IgD-negative memory B cell (primary cell): ENCODE data around the gene PDZRN3. TPM values are rescaled to one million over a fixed set of nuclear protein-coding genes. Genes with fewer than 3 reads are reported as not detected.

Experiments
- H3K27ac Mint-ChIP-seq, 3 donors: one replicate each; pipeline ENCODE4 v1.8.0; 2020 to 2022; ENCODE audit warnings: mild to moderate bottlenecking in 3 of 3, mixed read lengths in 3 of 3, moderate library complexity in 1 of 3
- H3K27me3 Mint-ChIP-seq: one replicate; pipeline ENCODE4 v1.8.0; 2021; ENCODE audit warnings: mixed read lengths
- H3K36me3 Mint-ChIP-seq: one replicate; pipeline ENCODE4 v1.8.0; 2020; ENCODE audit warnings: mild to moderate bottlenecking, mixed read lengths
- H3K4me1 Mint-ChIP-seq, 3 donors: one replicate each; pipeline ENCODE4 v1.8.0; 2020 to 2022; ENCODE audit warnings: mixed read lengths in 3 of 3, mild to moderate bottlenecking in 1 of 3
- H3K4me3 Mint-ChIP-seq, 4 donors: one replicate each; pipeline ENCODE4 v1.8.0; 2020 to 2022; ENCODE audit warnings: mild to moderate bottlenecking in 4 of 4, mixed read lengths in 4 of 4, moderate library complexity in 3 of 4
- H3K9me3 Mint-ChIP-seq, 3 donors: one replicate each; pipeline ENCODE4 v1.8.0; 2020 to 2021; ENCODE audit warnings: mixed read lengths in 3 of 3, mild to moderate bottlenecking in 1 of 3
- polyA plus RNA-seq: library from polyadenylated mRNA; unstranded; fragments of 300-500 nt; fragmentation: Illumina TruSeq; gene quantifications from one replicate; pipeline ENCODE4 v1.2.3, GENCODE V29; 2021

Gene PDZRN3
- polyA plus RNA-seq, 1 donor from 2014 or later, result not detected

GRCh38 chr3:73497646-73498406 lies 126.9 kb downstream of the PDZRN3 start:
- no peaks in the 10 kb centered on the region for H3K9me3 Mint-ChIP-seq
- H3K36me3 Mint-ChIP-seq, result no peaks in the 10 kb centered on the region
- no peak overlapping the region for H3K27ac Mint-ChIP-seq
- H3K4me3 Mint-ChIP-seq, result no peak overlapping the region
- H3K4me1 Mint-ChIP-seq, result no peaks in the 10 kb centered on the region
- H3K27me3 Mint-ChIP-seq, result peaks cover 2% of the 10 kb centered on the region

DNA sequence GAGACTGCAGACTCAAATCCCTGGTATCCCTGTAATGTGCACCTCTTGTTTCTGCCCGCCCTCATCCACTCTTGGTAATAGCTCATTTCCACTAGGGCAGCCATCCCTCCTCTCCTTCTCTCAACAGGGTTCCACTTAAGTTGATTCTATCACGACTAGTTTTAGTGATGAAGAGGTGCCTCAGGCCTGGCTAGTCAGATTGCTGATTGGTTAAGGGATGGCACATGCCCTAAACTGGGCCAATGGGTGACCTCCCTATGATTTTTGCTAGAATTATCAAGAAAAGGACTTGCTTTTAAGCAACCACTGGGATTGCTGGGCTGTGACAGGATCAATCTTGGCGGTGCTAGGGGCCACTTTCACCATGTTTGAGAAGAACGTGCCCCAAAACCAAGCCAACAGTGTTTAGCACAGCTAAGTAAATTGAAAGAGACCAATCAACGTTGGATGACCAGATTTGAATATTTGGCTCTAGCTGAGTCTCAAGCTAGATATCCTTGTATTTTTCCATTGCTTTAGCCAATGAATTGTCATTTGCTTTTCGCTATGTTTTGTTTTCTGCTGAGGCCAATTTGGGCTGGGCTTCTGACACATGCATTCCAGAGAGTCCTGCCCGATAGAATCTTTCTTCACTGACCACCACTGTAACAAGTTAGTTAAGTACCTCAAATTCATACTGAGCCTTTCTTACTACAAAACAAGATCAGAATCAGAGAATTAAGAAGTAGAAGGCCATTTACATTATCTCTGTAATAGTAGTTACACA lies 131.0 kb downstream of the PDZRN3 start:
- H3K9me3 Mint-ChIP-seq, result no peaks in the 10 kb centered on the region
- no peak overlapping the region for H3K4me3 Mint-ChIP-seq
- H3K27ac Mint-ChIP-seq, result no peak overlapping the region
- H3K4me1 Mint-ChIP-seq, result no peaks in the 10 kb centered on the region
- no peaks in the 10 kb centered on the region for H3K27me3 Mint-ChIP-seq
- H3K36me3 Mint-ChIP-seq, result no peaks in the 10 kb centered on the region

DNA sequence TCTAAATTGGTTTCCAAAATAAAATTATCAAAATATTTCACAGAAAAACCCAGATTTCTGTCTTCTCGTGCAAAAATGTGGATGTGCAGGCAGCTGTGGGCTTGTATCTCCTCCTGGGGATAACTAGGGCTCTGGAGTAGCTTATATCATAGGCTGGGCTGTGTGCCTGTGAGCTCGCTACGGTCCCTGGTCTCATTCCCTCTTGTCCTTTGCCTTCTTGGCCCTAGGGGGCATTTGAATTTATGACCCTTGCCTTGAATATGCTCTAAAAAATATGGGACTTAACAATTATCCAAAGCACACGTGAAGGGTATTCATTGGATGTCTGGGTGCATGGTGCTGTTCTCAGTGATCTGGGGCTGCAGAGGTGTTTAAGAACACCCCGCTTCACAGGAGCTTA lies 132.6 kb downstream of the PDZRN3 start:
- no peaks in the 10 kb centered on the region for H3K36me3 Mint-ChIP-seq
- H3K27ac Mint-ChIP-seq, result no peak overlapping the region
- no peaks in the 10 kb centered on the region for H3K9me3 Mint-ChIP-seq
- no peaks in the 10 kb centered on the region for H3K27me3 Mint-ChIP-seq
- no peak overlapping the region for H3K4me3 Mint-ChIP-seq
- H3K4me1 Mint-ChIP-seq, result no peaks in the 10 kb centered on the region

GRCh38 chr3:73491287-73491662 lies 133.5 kb downstream of the PDZRN3 start:
- Mint-ChIP-seq H3K27ac (no peak overlapping the region), H3K27me3 (no peaks in the 10 kb centered on the region), H3K36me3 (no peaks in the 10 kb centered on the region), H3K4me3 (no peak overlapping the region), H3K9me3 (no peaks in the 10 kb centered on the region), H3K4me1 (no peaks in the 10 kb centered on the region)

- no peaks in the 10 kb centered on the region for H3K9me3 Mint-ChIP-seq
- H3K27ac Mint-ChIP-seq, result no peak overlapping the region
- no peak overlapping the region for H3K4me3 Mint-ChIP-seq
- H3K36me3 Mint-ChIP-seq, result no peaks in the 10 kb centered on the region
- H3K4me1 Mint-ChIP-seq, result peaks cover 0 to under 1% (median 0%) of the 10 kb centered on the region in 3 donors
- no peaks in the 10 kb centered on the region for H3K27me3 Mint-ChIP-seq
Observed at GRCh38 chr3:73490453-73491286, 134.1 kb downstream of the PDZRN3 start.

DNA sequence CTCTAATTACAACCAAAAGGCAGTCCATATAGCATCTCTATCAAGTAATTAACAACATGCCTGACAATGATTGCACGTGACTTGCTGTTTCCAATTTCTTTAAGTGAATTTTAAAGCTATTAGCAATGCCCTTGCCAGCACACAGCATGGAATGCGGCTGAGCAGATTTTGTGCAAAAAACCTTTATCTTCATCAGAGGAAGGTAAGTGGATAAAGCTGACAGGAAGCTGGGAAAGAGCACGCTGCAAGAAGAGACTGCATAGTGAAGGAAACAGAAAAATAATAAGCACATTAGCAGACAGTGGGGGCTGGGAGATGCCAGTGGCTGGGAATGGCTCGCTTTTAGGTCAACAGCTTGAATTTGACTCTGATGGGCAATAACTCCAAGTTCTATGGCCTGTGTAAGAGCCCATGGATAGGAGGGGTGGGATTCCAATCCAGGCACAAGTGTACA lies 138.8 kb downstream of the PDZRN3 start:
- no peak overlapping the region for H3K27ac Mint-ChIP-seq
- no peak overlapping the region for H3K4me3 Mint-ChIP-seq
- no peaks in the 10 kb centered on the region for H3K9me3 Mint-ChIP-seq
- peaks cover 6 to 17% (median 10%) of the 10 kb centered on the region in 3 donors for H3K4me1 Mint-ChIP-seq
- H3K27me3 Mint-ChIP-seq, result no peaks in the 10 kb centered on the region
- H3K36me3 Mint-ChIP-seq, result no peaks in the 10 kb centered on the region

DNA sequence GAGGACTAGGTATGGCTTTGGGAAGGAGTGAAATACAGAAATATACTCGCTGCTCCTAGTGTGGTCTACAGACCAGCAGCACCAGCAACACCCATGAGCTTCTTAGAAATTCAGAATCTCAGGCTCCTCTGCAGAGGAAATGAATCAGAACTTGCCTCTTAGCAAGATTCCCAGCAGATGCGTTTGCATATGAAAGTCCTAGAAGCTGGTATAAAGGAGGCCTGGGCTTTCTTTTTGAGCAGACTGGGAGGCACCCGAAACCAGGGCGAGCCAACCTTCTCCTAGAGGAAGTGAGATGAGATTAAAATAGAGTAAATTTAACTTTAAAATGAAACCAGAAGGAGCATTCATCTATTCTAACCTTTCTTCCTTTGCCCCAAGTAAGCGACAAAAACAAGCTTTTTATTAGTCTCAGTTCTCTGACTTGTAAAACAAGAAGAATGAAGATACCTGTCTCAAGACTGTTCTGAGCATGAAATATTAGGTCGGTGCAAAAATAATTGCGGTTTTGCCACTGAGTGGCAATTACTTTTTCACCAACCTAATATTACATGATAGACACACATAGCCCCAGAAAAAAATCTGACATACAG lies 140.0 kb downstream of the PDZRN3 start:
- H3K4me3 Mint-ChIP-seq, result no peak overlapping the region
- no peaks in the 10 kb centered on the region for H3K27me3 Mint-ChIP-seq
- H3K27ac Mint-ChIP-seq, result no peak overlapping the region
- H3K4me1 Mint-ChIP-seq, result peaks cover 6 to 17% (median 10%) of the 10 kb centered on the region in 3 donors
- no peaks in the 10 kb centered on the region for H3K9me3 Mint-ChIP-seq
- H3K36me3 Mint-ChIP-seq, result no peaks in the 10 kb centered on the region

- H3K36me3 Mint-ChIP-seq, result no peaks in the 10 kb centered on the region
- H3K9me3 Mint-ChIP-seq, result peaks cover 0 to 4% (median 0%) of the 10 kb centered on the region in 3 donors
- peaks cover 2% of the 10 kb centered on the region for H3K27me3 Mint-ChIP-seq
- H3K27ac Mint-ChIP-seq, result no peak overlapping the region
- H3K4me1 Mint-ChIP-seq, result peaks cover 6 to 17% (median 10%) of the 10 kb centered on the region in 3 donors
- no peak overlapping the region for H3K4me3 Mint-ChIP-seq
Observed at GRCh38 chr3:73481888-73482287, 142.9 kb downstream of the PDZRN3 start.

GRCh38 chr3:73480187-73480672 lies 144.5 kb downstream of the PDZRN3 start:
- H3K36me3 Mint-ChIP-seq, result no peaks in the 10 kb centered on the region
- peaks cover 0 to 4% (median 1%) of the 10 kb centered on the region in 3 donors for H3K9me3 Mint-ChIP-seq
- no peak overlapping the region for H3K4me3 Mint-ChIP-seq
- peaks cover 6 to 13% (median 10%) of the 10 kb centered on the region in 3 donors for H3K4me1 Mint-ChIP-seq
- H3K27ac Mint-ChIP-seq, result no peak overlapping the region
- H3K27me3 Mint-ChIP-seq, result peaks cover 2% of the 10 kb centered on the region

GRCh38 chr3:73479325-73479724 lies 145.4 kb downstream of the PDZRN3 start:
- Mint-ChIP-seq H3K4me1 (peaks cover 4 to 8% (median 6%) of the 10 kb centered on the region in 3 donors), H3K9me3 (peaks cover 0 to 4% (median 1%) of the 10 kb centered on the region in 3 donors), H3K27me3 (peaks cover 2% of the 10 kb centered on the region), H3K27ac (no peak overlapping the region), H3K36me3 (no peaks in the 10 kb centered on the region), H3K4me3 (no peak overlapping the region)

DNA sequence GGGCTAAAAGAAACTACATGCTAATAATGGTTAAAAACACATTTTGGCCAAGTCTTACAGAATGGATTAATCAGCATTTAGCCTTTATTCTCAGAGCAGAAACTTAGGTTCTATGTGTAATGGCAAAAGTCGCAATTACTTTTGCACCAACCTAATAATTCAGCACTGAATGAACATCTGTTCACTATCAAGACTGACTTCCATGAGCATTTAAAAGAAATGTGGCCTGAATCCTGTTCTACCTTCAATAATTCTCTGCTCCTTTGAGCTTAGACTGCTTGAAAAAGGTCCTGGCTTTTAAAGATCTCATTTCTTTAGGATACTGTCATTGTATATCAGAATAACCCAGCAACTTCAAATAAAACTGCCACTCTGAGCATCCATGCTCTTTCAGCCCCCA lies 145.9 kb downstream of the PDZRN3 start:
- Mint-ChIP-seq H3K4me3 (no peak overlapping the region), H3K27ac (no peak overlapping the region), H3K27me3 (peaks cover 2% of the 10 kb centered on the region), H3K4me1 (peaks cover 0 to 3% (median 3%) of the 10 kb centered on the region in 3 donors), H3K36me3 (no peaks in the 10 kb centered on the region), H3K9me3 (peaks cover 0 to 4% (median 1%) of the 10 kb centered on the region in 3 donors)

GRCh38 chr3:73475717-73476116 lies 149.0 kb downstream of the PDZRN3 start:
- H3K36me3 Mint-ChIP-seq, result no peaks in the 10 kb centered on the region
- H3K9me3 Mint-ChIP-seq, result peaks cover 0 to 4% (median 1%) of the 10 kb centered on the region in 3 donors
- H3K4me3 Mint-ChIP-seq, result no peak overlapping the region
- H3K27me3 Mint-ChIP-seq, result peaks cover 8% of the 10 kb centered on the region
- no peaks in the 10 kb centered on the region for H3K4me1 Mint-ChIP-seq
- H3K27ac Mint-ChIP-seq, result no peak overlapping the region

GRCh38 chr3:73475175-73475574 lies 149.6 kb downstream of the PDZRN3 start:
- Mint-ChIP-seq H3K36me3 (no peaks in the 10 kb centered on the region), H3K9me3 (peaks cover 0 to 4% (median 1%) of the 10 kb centered on the region in 3 donors), H3K4me1 (no peaks in the 10 kb centered on the region), H3K27me3 (peaks cover 8% of the 10 kb centered on the region), H3K27ac (no peak overlapping the region), H3K4me3 (no peak overlapping the region)

DNA sequence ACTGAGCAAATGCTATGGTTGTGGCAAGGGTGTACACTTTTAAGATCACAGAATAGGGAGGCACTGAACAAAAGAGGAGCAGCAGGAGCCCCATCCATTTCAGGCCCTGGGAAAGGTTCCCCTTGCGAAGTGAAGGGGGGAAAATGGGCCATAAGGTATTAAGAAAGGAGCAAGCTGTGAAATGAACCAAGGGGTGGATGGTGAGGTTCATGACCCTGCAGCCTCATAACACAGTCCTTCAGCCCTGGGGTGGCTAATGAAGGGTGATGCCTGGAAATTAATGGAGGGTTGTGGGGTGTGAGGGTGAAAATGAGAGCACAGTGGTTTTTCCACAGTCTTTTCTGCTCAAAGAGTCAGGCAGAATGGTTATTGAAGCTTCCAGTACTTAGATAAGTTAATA lies 150.1 kb downstream of the PDZRN3 start:
- no peaks in the 10 kb centered on the region for H3K4me1 Mint-ChIP-seq

More for the DNA sequence above, 150.1 kb downstream of the PDZRN3 start:
- H3K27me3 Mint-ChIP-seq, result peaks cover 8% of the 10 kb centered on the region
- H3K27ac Mint-ChIP-seq, result no peak overlapping the region
- no peak overlapping the region for H3K4me3 Mint-ChIP-seq
- H3K9me3 Mint-ChIP-seq, result peaks cover 0 to 4% (median 1%) of the 10 kb centered on the region in 3 donors
- H3K36me3 Mint-ChIP-seq, result no peaks in the 10 kb centered on the region
